GM12878 (cell line): ENCODE data around the gene PSPN. TPM values are rescaled to one million over a fixed set of nuclear protein-coding genes. Genes with fewer than 3 reads are reported as not detected.

ENCODE experiments used
- ASH2L ChIP-seq: fragments of 300-600, 200-600 bp; sonication (generic); IDR thresholded peaks from 2 replicates; pipeline ENCODE4 v1.6.1; 2017; ENCODE audit warnings: low read depth, mild to moderate bottlenecking, borderline replicate concordance
- CBX3 ChIP-seq: fragments of 200-600 bp; sonication (generic); IDR thresholded peaks from 2 replicates; pipeline ENCODE4 v1.6.1; 2016; ENCODE audit warnings: low read depth, borderline replicate concordance
- DPF2 ChIP-seq: fragments of 450-650 bp; IDR thresholded peaks from 2 replicates; pipeline ENCODE4 v1.6.1; 2017; ENCODE audit warnings: mild to moderate bottlenecking
- EED ChIP-seq: sonication (generic); IDR thresholded peaks from 2 replicates; pipeline ENCODE4 v1.6.1; 2016; ENCODE audit warnings: antibody characterized with exemption, low read depth
- ESRRA ChIP-seq: IDR thresholded peaks from 2 replicates; pipeline ENCODE4 v1.6.1; 2012; ENCODE audit warnings: mild to moderate bottlenecking, low read length, improper control_type of control experiment
- MEF2A ChIP-seq: IDR thresholded peaks from 2 replicates; pipeline ENCODE4 v1.6.1; 2011; ENCODE audit warnings: low read depth, mild to moderate bottlenecking, low read length, moderate library complexity; ENCODE audit not compliant: insufficient read depth
- MXI1 ChIP-seq: fragments of 150-350 bp; IDR thresholded peaks from 2 replicates; pipeline ENCODE4 v1.6.1; 2011; ENCODE audit warnings: low read depth, mild to moderate bottlenecking, inconsistent platforms, low read length, improper control_type of control experiment
- NBN ChIP-seq: fragments of 450-650 bp; IDR thresholded peaks from 2 replicates; pipeline ENCODE4 v1.6.1; 2016
- NFXL1 ChIP-seq: fragments of 450-650 bp; IDR thresholded peaks from 2 replicates; pipeline ENCODE4 v1.6.1; 2017; ENCODE audit warnings: antibody characterized with exemption, mild to moderate bottlenecking, borderline replicate concordance
- NFYA ChIP-seq: IDR thresholded peaks from 2 replicates; pipeline ENCODE4 v1.6.1; 2011; ENCODE audit warnings: low read depth, mild to moderate bottlenecking, low read length, improper control_type of control experiment, borderline replicate concordance
- RB1 ChIP-seq: fragments of 450-650 bp; formaldehyde crosslinking; IDR thresholded peaks from 2 replicates; pipeline ENCODE4 v1.6.1; 2017; ENCODE audit warnings: mild to moderate bottlenecking, borderline replicate concordance
- SPI1 ChIP-seq: IDR thresholded peaks from 2 replicates; pipeline ENCODE4 v1.6.1; 2011; ENCODE audit warnings: low read depth, mild to moderate bottlenecking, low read length, moderate library complexity, borderline replicate concordance; ENCODE audit not compliant: insufficient read depth
- SRF ChIP-seq, 2 experiments: IDR thresholded peaks; 2 replicates each; pipeline ENCODE4 v1.6.1; 2011; ENCODE audit warnings: low read depth in 2 of 2, low read length in 2 of 2, mild to moderate bottlenecking in 1 of 2, moderate library complexity in 1 of 2
- ZNF622 ChIP-seq: fragments of 450-650 bp; IDR thresholded peaks from 2 replicates; pipeline ENCODE4 v1.6.1; 2017; ENCODE audit warnings: mild to moderate bottlenecking, inconsistent platforms
- polyA plus RNA-seq, 11 experiments: library from polyadenylated mRNA; depleted of rRNA in 4 of 11; unstranded in 6 of 11; stranded (reverse) in 5 of 11; fragments of >200 nt; fragmentation: Nextera tagmentation in 4 of 11; fragmentation: Illumina TruSeq in 1 of 11; extraction: Ambion mirVana in 4 of 11; extraction: Trizol in 1 of 11; gene quantifications; 1 replicate in 1 of 11; 2 replicates in 10 of 11; pipeline versions ENCODE4 v1.2.1 to v1.2.3, GENCODE V29; 2011 to 2016; ENCODE audit warnings: inconsistent platforms in 2 of 11, missing spikeins in 2 of 11, low read depth in 1 of 11
- total RNA-seq, 4 experiments: library from RNA; depleted of rRNA in 3 of 4; stranded (reverse); fragments of >200 nt in 3 of 4; fragmentation: Illumina TruSeq in 1 of 4; extraction: Trizol in 1 of 4; gene quantifications; 2 replicates each; pipeline versions ENCODE4 v1.2.1 to v1.2.3, GENCODE V29; 2013 to 2021
- TF ChIP-seq, protein P1 (sequence below): IDR thresholded peaks from 2 replicates; pipeline ENCODE4 v1.6.1; 2012; ENCODE audit warnings: mild to moderate bottlenecking, low read depth, low read length
- TF ChIP-seq, protein P2 (sequence below): fragments of 450-650 bp; conservative IDR thresholded peaks from 2 replicates; pipeline ENCODE4 v1.6.1; 2017; ENCODE audit warnings: mild to moderate bottlenecking, moderate library complexity
- TF ChIP-seq, protein P3 (sequence below): fragments of 450-650 bp; IDR thresholded peaks from 2 replicates; pipeline ENCODE4 v1.6.1; 2018; ENCODE audit warnings: mild to moderate bottlenecking, low read depth, moderate library complexity; ENCODE audit not compliant: partially characterized antibody
- TF ChIP-seq, protein P4 (sequence below): fragments of 450-650 bp; IDR thresholded peaks from 2 replicates; pipeline ENCODE4 v1.6.1; 2017; ENCODE audit warnings: borderline replicate concordance
- TF ChIP-seq, protein P5 (sequence below): IDR thresholded peaks from 2 replicates; pipeline ENCODE4 v1.6.1; 2011; ENCODE audit warnings: low read depth, mild to moderate bottlenecking, low read length, moderate library complexity, borderline replicate concordance; ENCODE audit errors: extremely low read depth

Gene PSPN
- total and polyA plus RNA-seq, 10 of the 15 experiments (the other 5 are each of a cell fraction or from before 2014, with no cell fraction given) = 0.27 to 1.2 (median 0.66) TPM

DNA sequence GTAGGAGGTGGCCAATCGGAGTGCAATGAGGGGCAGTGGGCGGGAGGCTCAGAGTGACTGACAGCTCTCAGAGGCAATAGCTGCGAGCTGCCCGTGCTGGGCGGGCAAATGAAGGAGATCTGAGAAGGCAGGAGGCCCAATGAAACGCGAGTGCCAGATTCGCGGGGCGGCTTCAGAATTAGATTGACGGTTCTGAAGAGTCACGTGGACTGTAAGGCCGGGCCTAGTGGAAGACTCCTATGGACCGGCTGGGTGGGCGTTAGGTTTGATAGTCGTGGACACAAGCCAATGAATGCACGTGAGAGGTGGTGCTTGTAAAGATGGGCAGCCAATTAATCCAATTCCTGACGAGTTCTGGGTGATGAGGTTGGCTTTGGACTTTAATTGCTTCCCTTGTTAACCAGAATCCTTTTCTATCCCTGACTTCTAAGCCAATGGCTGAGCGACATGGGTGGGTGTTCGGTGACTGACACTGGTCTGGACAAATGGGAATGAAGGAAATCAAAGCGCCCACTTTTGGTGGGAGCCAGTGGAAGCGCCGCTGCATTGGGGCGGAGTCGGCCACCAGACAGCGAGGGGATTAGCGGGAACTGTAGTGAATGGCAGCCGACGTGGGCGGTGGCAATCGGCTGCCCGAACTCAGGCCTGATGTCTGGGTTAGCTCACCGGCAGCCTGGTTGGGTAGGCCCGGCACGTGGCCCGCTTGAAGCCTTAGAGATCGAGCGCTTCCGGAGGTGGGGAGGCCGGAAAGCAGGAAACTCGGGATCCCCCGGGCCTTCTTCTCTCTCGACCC, 49.4 kb upstream of the PSPN start (continued):
- TF ChIP-seq NFYA = peak; percentile 94
- no peak for TF ChIP-seq ZNF622
- TF ChIP-seq SRF (IDR thresholded peaks at IDR 0.05; ENCODE audit: low read depth in 2 of 2, low read length in 2 of 2) = peak in 1 of 2 experiments; percentile 66; a peak in 2 of 4 replicates
- peak; percentile 3; the same call in 1 of the 2 replicates for TF ChIP-seq NBN
- TF ChIP-seq, protein P1, sequence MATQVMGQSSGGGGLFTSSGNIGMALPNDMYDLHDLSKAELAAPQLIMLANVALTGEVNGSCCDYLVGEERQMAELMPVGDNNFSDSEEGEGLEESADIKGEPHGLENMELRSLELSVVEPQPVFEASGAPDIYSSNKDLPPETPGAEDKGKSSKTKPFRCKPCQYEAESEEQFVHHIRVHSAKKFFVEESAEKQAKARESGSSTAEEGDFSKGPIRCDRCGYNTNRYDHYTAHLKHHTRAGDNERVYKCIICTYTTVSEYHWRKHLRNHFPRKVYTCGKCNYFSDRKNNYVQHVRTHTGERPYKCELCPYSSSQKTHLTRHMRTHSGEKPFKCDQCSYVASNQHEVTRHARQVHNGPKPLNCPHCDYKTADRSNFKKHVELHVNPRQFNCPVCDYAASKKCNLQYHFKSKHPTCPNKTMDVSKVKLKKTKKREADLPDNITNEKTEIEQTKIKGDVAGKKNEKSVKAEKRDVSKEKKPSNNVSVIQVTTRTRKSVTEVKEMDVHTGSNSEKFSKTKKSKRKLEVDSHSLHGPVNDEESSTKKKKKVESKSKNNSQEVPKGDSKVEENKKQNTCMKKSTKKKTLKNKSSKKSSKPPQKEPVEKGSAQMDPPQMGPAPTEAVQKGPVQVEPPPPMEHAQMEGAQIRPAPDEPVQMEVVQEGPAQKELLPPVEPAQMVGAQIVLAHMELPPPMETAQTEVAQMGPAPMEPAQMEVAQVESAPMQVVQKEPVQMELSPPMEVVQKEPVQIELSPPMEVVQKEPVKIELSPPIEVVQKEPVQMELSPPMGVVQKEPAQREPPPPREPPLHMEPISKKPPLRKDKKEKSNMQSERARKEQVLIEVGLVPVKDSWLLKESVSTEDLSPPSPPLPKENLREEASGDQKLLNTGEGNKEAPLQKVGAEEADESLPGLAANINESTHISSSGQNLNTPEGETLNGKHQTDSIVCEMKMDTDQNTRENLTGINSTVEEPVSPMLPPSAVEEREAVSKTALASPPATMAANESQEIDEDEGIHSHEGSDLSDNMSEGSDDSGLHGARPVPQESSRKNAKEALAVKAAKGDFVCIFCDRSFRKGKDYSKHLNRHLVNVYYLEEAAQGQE = no peak
- TF ChIP-seq, protein P2, sequence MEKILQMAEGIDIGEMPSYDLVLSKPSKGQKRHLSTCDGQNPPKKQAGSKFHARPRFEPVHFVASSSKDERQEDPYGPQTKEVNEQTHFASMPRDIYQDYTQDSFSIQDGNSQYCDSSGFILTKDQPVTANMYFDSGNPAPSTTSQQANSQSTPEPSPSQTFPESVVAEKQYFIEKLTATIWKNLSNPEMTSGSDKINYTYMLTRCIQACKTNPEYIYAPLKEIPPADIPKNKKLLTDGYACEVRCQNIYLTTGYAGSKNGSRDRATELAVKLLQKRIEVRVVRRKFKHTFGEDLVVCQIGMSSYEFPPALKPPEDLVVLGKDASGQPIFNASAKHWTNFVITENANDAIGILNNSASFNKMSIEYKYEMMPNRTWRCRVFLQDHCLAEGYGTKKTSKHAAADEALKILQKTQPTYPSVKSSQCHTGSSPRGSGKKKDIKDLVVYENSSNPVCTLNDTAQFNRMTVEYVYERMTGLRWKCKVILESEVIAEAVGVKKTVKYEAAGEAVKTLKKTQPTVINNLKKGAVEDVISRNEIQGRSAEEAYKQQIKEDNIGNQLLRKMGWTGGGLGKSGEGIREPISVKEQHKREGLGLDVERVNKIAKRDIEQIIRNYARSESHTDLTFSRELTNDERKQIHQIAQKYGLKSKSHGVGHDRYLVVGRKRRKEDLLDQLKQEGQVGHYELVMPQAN = no peak
- TF ChIP-seq ESRRA = peak; percentile 72; the same call in 1 of the 2 replicates
- TF ChIP-seq DPF2 = peak; percentile 100
- no peak; the same call in 1 of the 2 replicates for TF ChIP-seq MXI1
- no peak for TF ChIP-seq ASH2L
- TF ChIP-seq, protein P3, sequence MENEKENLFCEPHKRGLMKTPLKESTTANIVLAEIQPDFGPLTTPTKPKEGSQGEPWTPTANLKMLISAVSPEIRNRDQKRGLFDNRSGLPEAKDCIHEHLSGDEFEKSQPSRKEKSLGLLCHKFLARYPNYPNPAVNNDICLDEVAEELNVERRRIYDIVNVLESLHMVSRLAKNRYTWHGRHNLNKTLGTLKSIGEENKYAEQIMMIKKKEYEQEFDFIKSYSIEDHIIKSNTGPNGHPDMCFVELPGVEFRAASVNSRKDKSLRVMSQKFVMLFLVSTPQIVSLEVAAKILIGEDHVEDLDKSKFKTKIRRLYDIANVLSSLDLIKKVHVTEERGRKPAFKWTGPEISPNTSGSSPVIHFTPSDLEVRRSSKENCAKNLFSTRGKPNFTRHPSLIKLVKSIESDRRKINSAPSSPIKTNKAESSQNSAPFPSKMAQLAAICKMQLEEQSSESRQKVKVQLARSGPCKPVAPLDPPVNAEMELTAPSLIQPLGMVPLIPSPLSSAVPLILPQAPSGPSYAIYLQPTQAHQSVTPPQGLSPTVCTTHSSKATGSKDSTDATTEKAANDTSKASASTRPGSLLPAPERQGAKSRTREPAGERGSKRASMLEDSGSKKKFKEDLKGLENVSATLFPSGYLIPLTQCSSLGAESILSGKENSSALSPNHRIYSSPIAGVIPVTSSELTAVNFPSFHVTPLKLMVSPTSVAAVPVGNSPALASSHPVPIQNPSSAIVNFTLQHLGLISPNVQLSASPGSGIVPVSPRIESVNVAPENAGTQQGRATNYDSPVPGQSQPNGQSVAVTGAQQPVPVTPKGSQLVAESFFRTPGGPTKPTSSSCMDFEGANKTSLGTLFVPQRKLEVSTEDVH = no peak
- TF ChIP-seq NFXL1 = no peak
- TF ChIP-seq SPI1 = no peak
- no peak for TF ChIP-seq CBX3
- no peak for TF ChIP-seq EED
- no peak; the same call in 1 of the 2 replicates for TF ChIP-seq RB1
- TF ChIP-seq, protein P4, sequence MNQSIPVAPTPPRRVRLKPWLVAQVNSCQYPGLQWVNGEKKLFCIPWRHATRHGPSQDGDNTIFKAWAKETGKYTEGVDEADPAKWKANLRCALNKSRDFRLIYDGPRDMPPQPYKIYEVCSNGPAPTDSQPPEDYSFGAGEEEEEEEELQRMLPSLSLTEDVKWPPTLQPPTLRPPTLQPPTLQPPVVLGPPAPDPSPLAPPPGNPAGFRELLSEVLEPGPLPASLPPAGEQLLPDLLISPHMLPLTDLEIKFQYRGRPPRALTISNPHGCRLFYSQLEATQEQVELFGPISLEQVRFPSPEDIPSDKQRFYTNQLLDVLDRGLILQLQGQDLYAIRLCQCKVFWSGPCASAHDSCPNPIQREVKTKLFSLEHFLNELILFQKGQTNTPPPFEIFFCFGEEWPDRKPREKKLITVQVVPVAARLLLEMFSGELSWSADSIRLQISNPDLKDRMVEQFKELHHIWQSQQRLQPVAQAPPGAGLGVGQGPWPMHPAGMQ = no peak
- TF ChIP-seq, protein P5, sequence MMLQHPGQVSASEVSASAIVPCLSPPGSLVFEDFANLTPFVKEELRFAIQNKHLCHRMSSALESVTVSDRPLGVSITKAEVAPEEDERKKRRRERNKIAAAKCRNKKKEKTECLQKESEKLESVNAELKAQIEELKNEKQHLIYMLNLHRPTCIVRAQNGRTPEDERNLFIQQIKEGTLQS = peak; percentile 42; the same call in 1 of the 2 replicates
- TF ChIP-seq MEF2A = no peak
